SK-N-SH treated with all-trans-retinoic acid at 6 μM for 48 hours (cell line): ENCODE data around the gene SLX1A.
A peak's percentile ranks its signal among the peaks of the same experiment; 100 is the strongest.
"Not testable (repeated sequence)": the region's sequence is repeated elsewhere in the genome, so short reads cannot be mapped to it uniquely, and the experiment has no call there.

ENCODE experiments used
- ATAC-seq: fragments of 200-7000 bp; cut with Tn5 transposase; 3 replicates; pipeline ENCODE4 v1.9.1; 2020; ENCODE audit warnings: mild to moderate bottlenecking, moderate library complexity
- ARNTL ChIP-seq: fragments of 450-650 bp; formaldehyde crosslinking; IDR thresholded peaks from 2 replicates; pipeline ENCODE4 v1.5.0; 2020; ENCODE audit warnings: low read depth, mild to moderate bottlenecking, moderate library complexity, borderline replicate concordance
- BACH2 ChIP-seq: fragments of 250-450 bp; sonication (Bioruptor Pico); IDR thresholded peaks from 2 replicates; pipeline ENCODE4 v1.9.0; 2021; ENCODE audit warnings: mild to moderate bottlenecking, borderline replicate concordance
- CSDC2 ChIP-seq: fragments of 250-450 bp; sonication (Bioruptor Pico); IDR thresholded peaks from 2 replicates; pipeline ENCODE4 v1.5.0; 2020; ENCODE audit warnings: mild to moderate bottlenecking, moderate library complexity
- ESRRG ChIP-seq: fragments of 250-450 bp; sonication (Bioruptor Pico); IDR thresholded peaks from 2 replicates; pipeline ENCODE4 v1.6.1; 2021; ENCODE audit warnings: mild to moderate bottlenecking
- GLIS3 ChIP-seq: fragments of 250-450 bp; sonication (Bioruptor Pico); IDR thresholded peaks from 2 replicates; pipeline ENCODE4 v1.5.0; 2020; ENCODE audit warnings: mild to moderate bottlenecking, moderate library complexity
- ISL1 ChIP-seq: fragments of 250-450 bp; sonication (Bioruptor Pico); IDR thresholded peaks from 2 replicates; pipeline ENCODE4 v2.1.2; 2022; ENCODE audit warnings: mild to moderate bottlenecking, moderate library complexity
- PPARA ChIP-seq: fragments of 250-450 bp; sonication (Bioruptor Pico); IDR thresholded peaks from 2 replicates; pipeline ENCODE4 v1.5.0; 2020; ENCODE audit warnings: mild to moderate bottlenecking, borderline replicate concordance
- RARB ChIP-seq: fragments of 250-450 bp; sonication (Bioruptor Pico); IDR thresholded peaks from 2 replicates; pipeline ENCODE4 v1.8.0; 2021; ENCODE audit warnings: mild to moderate bottlenecking, moderate library complexity
- SNAI2 ChIP-seq: fragments of 250-450 bp; sonication (Bioruptor Pico); IDR thresholded peaks from 2 replicates; pipeline ENCODE4 v1.5.0; 2020; ENCODE audit warnings: mild to moderate bottlenecking, moderate library complexity
- TCF4 ChIP-seq: fragments of 250-450 bp; sonication (Bioruptor Pico); IDR thresholded peaks from 2 replicates; pipeline ENCODE4 v1.8.0; 2021; ENCODE audit warnings: mild to moderate bottlenecking, moderate library complexity, borderline replicate concordance
- TOX ChIP-seq: fragments of 250-450 bp; sonication (Bioruptor Pico); IDR thresholded peaks from 2 replicates; pipeline ENCODE4 v1.8.0; 2021; ENCODE audit warnings: mild to moderate bottlenecking, moderate library complexity, borderline replicate concordance
- ZC3H10 ChIP-seq: fragments of 250-450 bp; sonication (Bioruptor Pico); IDR thresholded peaks from 2 replicates; pipeline ENCODE4 v1.5.1; 2021; ENCODE audit warnings: mild to moderate bottlenecking, moderate library complexity
- ZFP3 ChIP-seq: fragments of 250-450 bp; sonication (Bioruptor Pico); IDR thresholded peaks from 2 replicates; pipeline ENCODE4 v1.5.0; 2020; ENCODE audit warnings: mild to moderate bottlenecking, moderate library complexity
- ZFP30 ChIP-seq: fragments of 450-650 bp; formaldehyde crosslinking; IDR thresholded peaks from 2 replicates; pipeline ENCODE4 v1.5.0; 2022; ENCODE audit warnings: mild to moderate bottlenecking, moderate library complexity
- ZNF565 ChIP-seq: fragments of 450-650 bp; formaldehyde crosslinking; conservative IDR thresholded peaks from 2 replicates; pipeline ENCODE4 v1.5.0; 2020; ENCODE audit warnings: low read depth, mild to moderate bottlenecking, moderate library complexity
- ZNF70 ChIP-seq: fragments of 450-650 bp; formaldehyde crosslinking; IDR thresholded peaks from 2 replicates; pipeline ENCODE4 v1.5.0; 2020; ENCODE audit warnings: mild to moderate bottlenecking, moderate library complexity
- ZNF8 ChIP-seq: fragments of 450-650 bp; formaldehyde crosslinking; IDR thresholded peaks from 2 replicates; pipeline ENCODE4 v1.5.0; 2020; ENCODE audit warnings: mild to moderate bottlenecking, moderate library complexity
- TF ChIP-seq, protein P1 (sequence below): fragments of 250-450 bp; sonication (Bioruptor Pico); IDR thresholded peaks from 2 replicates; pipeline ENCODE4 v1.5.0; 2020; ENCODE audit warnings: mild to moderate bottlenecking, moderate library complexity
- TF ChIP-seq, protein P2 (sequence below): fragments of 250-450 bp; sonication (Bioruptor Pico); IDR thresholded peaks from 2 replicates; pipeline ENCODE4 v1.8.0; 2021; ENCODE audit warnings: low read depth, mild to moderate bottlenecking, moderate library complexity, borderline replicate concordance
- TF ChIP-seq, protein P3 (sequence below): fragments of 250-450 bp; sonication (Bioruptor Pico); IDR thresholded peaks from 2 replicates; pipeline ENCODE4 v1.5.1; 2020; ENCODE audit warnings: low read depth, mild to moderate bottlenecking, moderate library complexity
- TF ChIP-seq, protein P4 (sequence below): fragments of 250-450 bp; sonication (Bioruptor Pico); IDR thresholded peaks from 2 replicates; pipeline ENCODE4 v1.8.0; 2020; ENCODE audit warnings: mild to moderate bottlenecking, moderate library complexity, borderline replicate concordance

The SLX1A gene

DNA sequence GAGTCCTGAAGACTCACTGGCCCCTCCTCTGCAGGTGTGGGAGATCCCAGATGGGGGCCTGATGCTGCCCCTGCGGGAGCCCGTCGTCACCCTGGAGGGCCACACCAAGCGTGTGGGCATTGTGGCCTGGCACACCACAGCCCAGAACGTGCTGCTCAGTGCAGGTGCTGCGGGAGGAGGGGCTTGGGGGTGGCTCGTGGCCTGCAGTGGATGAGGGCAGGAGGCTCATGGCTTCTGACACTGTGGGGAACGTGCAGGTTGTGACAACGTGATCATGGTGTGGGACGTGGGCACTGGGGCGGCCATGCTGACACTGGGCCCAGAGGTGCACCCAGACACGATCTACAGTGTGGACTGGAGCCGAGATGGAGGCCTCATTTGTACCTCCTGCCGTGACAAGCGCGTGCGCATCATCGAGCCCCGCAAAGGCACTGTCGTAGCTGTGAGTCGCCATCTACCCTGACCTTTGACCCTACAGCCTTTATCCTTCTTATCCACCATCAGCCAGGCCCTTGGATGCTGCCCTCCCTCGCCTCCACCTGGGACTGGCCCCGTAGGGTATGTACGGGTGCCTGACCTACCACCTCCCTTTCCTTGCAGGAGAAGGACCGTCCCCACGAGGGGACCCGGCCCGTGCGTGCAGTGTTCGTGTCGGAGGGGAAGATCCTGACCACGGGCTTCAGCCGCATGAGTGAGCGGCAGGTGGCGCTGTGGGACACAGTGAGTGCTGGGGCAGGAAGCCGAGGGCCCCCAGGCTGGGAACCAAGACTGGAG, 6.7 kb upstream of the SLX1A start (continued):
- no peak for TF ChIP-seq ZNF70

DNA sequence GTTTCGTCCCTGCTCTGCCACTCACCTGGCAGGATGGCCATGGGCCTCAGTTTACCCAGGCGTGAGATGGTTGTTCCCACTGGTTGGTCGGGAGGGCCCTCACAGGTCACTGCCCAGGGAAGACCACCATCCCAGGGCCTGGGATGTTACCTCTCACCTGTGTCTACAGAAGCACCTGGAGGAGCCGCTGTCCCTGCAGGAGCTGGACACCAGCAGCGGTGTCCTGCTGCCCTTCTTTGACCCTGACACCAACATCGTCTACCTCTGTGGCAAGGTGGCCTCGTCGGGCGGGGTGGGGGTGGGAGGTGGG, 6.2 kb upstream of the SLX1A start:
- ATAC-seq, result no peak
- no peak for TF ChIP-seq TCF4 (CRISPR knock-in tag)
- TF ChIP-seq TOX (CRISPR knock-in tag), result no peak
- TF ChIP-seq, protein P1, sequence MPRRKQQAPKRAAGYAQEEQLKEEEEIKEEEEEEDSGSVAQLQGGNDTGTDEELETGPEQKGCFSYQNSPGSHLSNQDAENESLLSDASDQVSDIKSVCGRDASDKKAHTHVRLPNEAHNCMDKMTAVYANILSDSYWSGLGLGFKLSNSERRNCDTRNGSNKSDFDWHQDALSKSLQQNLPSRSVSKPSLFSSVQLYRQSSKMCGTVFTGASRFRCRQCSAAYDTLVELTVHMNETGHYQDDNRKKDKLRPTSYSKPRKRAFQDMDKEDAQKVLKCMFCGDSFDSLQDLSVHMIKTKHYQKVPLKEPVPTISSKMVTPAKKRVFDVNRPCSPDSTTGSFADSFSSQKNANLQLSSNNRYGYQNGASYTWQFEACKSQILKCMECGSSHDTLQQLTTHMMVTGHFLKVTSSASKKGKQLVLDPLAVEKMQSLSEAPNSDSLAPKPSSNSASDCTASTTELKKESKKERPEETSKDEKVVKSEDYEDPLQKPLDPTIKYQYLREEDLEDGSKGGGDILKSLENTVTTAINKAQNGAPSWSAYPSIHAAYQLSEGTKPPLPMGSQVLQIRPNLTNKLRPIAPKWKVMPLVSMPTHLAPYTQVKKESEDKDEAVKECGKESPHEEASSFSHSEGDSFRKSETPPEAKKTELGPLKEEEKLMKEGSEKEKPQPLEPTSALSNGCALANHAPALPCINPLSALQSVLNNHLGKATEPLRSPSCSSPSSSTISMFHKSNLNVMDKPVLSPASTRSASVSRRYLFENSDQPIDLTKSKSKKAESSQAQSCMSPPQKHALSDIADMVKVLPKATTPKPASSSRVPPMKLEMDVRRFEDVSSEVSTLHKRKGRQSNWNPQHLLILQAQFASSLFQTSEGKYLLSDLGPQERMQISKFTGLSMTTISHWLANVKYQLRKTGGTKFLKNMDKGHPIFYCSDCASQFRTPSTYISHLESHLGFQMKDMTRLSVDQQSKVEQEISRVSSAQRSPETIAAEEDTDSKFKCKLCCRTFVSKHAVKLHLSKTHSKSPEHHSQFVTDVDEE (CRISPR knock-in tag), result no peak
- no peak for TF ChIP-seq ISL1
- TF ChIP-seq RARB, result no peak
- TF ChIP-seq ZFP30, result no peak
- TF ChIP-seq ARNTL (CRISPR knock-in tag), result no peak
- TF ChIP-seq, protein P2, sequence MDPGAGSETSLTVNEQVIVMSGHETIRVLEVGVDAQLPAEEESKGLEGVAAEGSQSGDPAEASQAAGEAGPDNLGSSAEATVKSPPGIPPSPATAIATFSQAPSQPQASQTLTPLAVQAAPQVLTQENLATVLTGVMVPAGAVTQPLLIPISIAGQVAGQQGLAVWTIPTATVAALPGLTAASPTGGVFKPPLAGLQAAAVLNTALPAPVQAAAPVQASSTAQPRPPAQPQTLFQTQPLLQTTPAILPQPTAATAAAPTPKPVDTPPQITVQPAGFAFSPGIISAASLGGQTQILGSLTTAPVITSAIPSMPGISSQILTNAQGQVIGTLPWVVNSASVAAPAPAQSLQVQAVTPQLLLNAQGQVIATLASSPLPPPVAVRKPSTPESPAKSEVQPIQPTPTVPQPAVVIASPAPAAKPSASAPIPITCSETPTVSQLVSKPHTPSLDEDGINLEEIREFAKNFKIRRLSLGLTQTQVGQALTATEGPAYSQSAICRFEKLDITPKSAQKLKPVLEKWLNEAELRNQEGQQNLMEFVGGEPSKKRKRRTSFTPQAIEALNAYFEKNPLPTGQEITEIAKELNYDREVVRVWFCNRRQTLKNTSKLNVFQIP (CRISPR knock-in tag), result no peak
- no peak for TF ChIP-seq ZFP3 (CRISPR knock-in tag)
- no peak for TF ChIP-seq PPARA (CRISPR knock-in tag)
- TF ChIP-seq ZNF565, result no peak
- TF ChIP-seq ZNF8 (CRISPR knock-in tag), result no peak
- no peak for TF ChIP-seq ESRRG
- no peak for TF ChIP-seq CSDC2 (CRISPR knock-in tag)
- no peak for TF ChIP-seq ZNF70
- TF ChIP-seq SNAI2 (CRISPR knock-in tag), result no peak
- no peak for TF ChIP-seq ZC3H10 (CRISPR knock-in tag)
- TF ChIP-seq BACH2 (CRISPR knock-in tag), result no peak

DNA sequence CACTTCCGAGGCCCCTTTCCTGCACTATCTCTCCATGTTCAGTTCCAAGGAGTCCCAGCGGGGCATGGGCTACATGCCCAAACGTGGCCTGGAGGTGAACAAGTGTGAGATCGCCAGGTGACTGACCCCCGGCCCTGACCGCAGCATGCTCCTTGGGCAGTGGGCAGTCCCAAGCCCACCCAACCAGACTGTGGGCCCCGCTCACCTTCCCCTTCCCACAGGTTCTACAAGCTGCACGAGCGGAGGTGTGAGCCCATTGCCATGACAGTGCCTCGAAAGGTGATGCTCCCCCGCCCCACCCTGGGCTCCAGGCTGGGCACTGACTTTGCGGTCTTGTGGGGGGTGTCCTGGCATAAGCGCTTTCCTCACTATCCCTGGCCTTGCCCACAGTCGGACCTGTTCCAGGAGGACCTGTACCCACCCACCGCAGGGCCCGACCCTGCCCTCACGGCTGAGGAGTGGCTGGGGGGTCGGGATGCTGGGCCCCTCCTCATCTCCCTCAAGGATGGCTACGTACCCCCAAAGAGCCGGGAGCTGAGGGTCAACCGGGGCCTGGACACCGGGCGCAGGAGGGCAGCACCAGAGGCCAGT, 5.6 kb upstream of the SLX1A start:
- TF ChIP-seq ZNF8 (CRISPR knock-in tag) (no peak), GLIS3 (CRISPR knock-in tag) (no peak), TCF4 (CRISPR knock-in tag) (no peak), ARNTL (CRISPR knock-in tag) (no peak), ISL1 (no peak), ZNF70 (no peak)
- TF ChIP-seq, protein P3, sequence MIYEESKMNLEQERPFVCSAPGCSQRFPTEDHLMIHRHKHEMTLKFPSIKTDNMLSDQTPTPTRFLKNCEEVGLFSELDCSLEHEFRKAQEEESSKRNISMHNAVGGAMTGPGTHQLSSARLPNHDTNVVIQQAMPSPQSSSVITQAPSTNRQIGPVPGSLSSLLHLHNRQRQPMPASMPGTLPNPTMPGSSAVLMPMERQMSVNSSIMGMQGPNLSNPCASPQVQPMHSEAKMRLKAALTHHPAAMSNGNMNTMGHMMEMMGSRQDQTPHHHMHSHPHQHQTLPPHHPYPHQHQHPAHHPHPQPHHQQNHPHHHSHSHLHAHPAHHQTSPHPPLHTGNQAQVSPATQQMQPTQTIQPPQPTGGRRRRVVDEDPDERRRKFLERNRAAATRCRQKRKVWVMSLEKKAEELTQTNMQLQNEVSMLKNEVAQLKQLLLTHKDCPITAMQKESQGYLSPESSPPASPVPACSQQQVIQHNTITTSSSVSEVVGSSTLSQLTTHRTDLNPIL, result no peak
- TF ChIP-seq, protein P4, sequence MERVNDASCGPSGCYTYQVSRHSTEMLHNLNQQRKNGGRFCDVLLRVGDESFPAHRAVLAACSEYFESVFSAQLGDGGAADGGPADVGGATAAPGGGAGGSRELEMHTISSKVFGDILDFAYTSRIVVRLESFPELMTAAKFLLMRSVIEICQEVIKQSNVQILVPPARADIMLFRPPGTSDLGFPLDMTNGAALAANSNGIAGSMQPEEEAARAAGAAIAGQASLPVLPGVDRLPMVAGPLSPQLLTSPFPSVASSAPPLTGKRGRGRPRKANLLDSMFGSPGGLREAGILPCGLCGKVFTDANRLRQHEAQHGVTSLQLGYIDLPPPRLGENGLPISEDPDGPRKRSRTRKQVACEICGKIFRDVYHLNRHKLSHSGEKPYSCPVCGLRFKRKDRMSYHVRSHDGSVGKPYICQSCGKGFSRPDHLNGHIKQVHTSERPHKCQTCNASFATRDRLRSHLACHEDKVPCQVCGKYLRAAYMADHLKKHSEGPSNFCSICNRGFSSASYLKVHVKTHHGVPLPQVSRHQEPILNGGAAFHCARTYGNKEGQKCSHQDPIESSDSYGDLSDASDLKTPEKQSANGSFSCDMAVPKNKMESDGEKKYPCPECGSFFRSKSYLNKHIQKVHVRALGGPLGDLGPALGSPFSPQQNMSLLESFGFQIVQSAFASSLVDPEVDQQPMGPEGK (CRISPR knock-in tag), result no peak
- ATAC-seq, result no peak

DNA sequence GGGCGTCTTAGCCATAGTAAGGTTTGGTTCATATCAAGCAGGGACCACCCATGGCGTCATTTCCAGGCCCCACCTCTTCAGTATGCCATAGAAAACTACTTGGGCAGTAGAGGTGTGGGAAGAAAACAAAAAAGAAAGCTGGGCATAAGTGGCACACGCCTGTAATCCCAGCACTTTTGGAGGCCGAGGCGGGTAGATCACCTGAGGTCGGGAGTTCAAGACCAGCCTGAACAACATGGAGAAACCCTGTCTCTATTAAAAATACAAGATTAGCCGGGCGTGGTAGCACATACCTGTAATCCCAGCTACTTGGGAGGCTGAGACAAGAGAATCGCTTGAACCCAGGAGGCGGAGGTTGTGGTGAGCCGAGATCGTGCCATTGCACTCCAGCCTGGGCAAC, 2.5 kb upstream of the SLX1A start:
- not testable (repeated sequence) for ATAC-seq

DNA sequence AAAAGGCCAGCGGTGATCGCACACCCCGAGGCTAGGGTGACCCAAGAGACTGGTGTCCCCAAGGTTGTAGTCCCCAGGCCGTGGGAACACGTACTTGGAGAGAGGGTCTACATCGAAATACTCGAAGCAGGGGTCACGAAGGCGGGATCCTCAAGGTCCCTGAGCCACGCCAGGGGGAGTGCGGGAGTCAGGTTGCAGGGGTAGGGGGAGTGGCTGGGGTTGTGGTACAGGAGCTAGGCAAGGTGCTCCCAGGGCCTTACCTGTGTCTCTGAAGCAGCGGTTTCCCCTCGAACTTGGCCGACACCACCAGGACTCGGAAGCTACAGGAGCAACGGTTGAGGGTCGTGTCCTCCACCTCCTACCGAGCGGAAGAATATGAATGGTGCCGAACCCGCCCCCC, 577 bp upstream of the SLX1A start:
- peak; percentile 34 for ATAC-seq

DNA sequence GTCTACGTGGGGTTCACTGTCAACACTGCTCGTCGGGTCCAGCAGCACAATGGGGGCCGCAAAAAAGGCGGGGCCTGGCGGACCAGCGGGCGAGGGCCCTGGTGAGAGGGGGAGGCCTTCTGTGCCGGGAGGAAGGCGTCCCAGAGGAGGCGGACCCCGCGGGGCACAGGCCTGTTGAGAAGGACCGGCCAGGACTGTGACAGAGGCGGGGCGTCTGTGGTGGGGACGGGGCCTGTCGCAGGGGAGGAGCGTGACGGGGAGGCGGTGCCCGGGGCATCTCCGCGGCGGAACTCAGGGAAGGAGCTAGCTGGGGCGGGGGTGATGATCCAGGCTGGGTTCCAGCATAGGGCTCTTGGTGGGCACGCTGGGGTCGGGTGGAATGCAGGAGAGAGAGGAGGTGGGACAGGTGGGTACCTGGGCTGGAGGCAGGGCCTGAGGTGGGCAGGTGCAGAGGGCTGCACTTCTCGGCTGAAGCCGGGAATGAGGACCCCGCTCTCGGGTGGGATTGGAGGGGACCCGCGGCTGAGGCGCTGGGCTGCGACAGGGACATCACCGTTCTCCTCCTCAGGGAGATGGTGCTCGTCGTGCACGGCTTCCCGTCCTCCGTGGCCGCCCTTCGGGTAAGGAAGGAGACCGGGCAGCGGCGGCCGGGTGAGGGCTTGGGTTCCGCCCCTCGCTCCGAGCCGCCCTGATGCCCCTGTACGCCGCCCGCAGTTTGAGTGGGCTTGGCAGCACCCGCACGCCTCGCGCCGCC, 674 bp downstream of the SLX1A start:
- ATAC-seq, result peak; percentile 82

DNA sequence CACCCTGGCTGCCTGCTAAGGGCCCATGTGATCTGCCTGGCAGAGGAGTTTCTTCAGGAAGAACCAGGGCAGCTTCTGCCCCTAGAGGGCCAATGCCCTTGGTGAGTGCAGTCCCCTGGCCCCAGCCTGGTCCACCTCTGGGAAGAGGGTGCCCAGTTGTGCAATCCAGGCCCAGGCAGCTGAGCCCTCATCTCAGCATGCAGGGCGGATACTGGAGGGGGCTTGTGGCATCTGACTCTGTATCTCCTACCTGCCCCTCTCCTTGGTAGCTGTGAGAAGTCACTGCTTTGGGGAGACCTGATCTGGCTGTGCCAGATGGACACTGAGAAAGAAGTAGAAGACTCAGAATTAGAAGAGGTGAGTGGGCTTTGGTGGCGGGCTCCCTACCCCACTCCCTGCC, 3.3 kb downstream of the SLX1A start:
- not testable (repeated sequence) for ATAC-seq

DNA sequence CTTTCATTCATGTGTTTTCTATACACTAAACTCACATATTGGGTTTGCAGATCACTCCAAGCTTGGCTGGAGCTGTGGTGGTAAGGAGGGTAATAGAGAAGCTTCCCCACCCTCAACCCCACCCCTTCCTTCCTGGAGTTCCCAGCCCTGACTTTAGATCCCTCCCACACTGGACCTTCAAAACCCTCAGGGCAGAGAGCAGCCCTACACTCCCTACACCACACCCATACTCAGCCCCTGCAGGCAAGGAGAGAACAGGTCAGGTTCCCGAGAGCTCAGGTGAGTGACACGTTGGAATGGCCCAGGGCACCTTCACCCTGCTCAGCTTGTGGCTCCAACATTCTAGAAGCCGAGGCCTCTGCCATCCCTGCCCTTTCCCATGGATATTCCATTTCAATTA, 5.4 kb downstream of the SLX1A start, which contains the start of gene SULT1A3:
TSS of gene SULT1A3 (plus strand) at position 207 of the 400 bp plus-strand sequence. CDS start 1,474 bp downstream, outside the sequence.
- ATAC-seq, result not testable (repeated sequence)
